WTC11 (cell line): Measurements from ENCODE around the gene DENND4A. TPM values are rescaled to one million over a fixed set of nuclear protein-coding genes. Genes with fewer than 3 reads are reported as not detected.

ENCODE experiments used
- ATAC-seq: fragments of 200-7000 bp; cut with Tn5 transposase; 2 replicates; pipeline ENCODE4 v1.10.0; 2021; ENCODE audit warnings: mild to moderate bottlenecking, moderate library complexity
- CTCF ChIA-PET: fragments of 300-600 bp; sonication (Branson Sonifier 250); formaldehyde crosslinking; loops from one replicate; lab custom pipeline; 2021; ENCODE audit warnings: antibody characterized with exemption; lab: Charles Lee
- POLR2A ChIA-PET: fragments of 350-600 bp; sonication (Branson Sonifier 250); formaldehyde crosslinking; loops from one replicate; lab custom pipeline; 2021; ENCODE audit warnings: antibody characterized with exemption; lab: Charles Lee
- DNase-seq: peaks from one replicate; pipeline ENCODE4 v3.0.0; 2021; ENCODE audit warnings: low spot score
- H3K27ac Mint-ChIP-seq: 2 replicates; pipeline ENCODE4 v1.8.0; 2021; ENCODE audit warnings: mixed read lengths
- H3K27me3 Mint-ChIP-seq: 2 replicates; pipeline ENCODE4 v1.8.0; 2021; ENCODE audit warnings: low read depth, mild to moderate bottlenecking, moderate library complexity, mixed read lengths
- H3K36me3 Mint-ChIP-seq: 2 replicates; pipeline ENCODE4 v1.8.0; 2021; ENCODE audit warnings: mixed read lengths
- H3K4me1 Mint-ChIP-seq: 2 replicates; pipeline ENCODE4 v1.8.0; 2022; ENCODE audit warnings: mixed read lengths
- H3K4me3 Mint-ChIP-seq: 2 replicates; pipeline ENCODE4 v1.8.0; 2021; ENCODE audit warnings: mild to moderate bottlenecking, moderate library complexity, mixed read lengths
- H3K9me3 Mint-ChIP-seq: 2 replicates; pipeline ENCODE4 v1.8.0; 2021; ENCODE audit warnings: mixed read lengths
- AFF4 ChIP-seq: sonication (generic); formaldehyde crosslinking; IDR thresholded peaks from 2 replicates; pipeline ENCODE4 v1.8.1; 2023; ENCODE audit warnings: mild to moderate bottlenecking, missing genetic modification reagents, borderline replicate concordance
- CBFB ChIP-seq: sonication (generic); formaldehyde crosslinking; IDR thresholded peaks from 2 replicates; pipeline ENCODE4 v1.8.1; 2022; ENCODE audit warnings: mild to moderate bottlenecking, low read depth, missing genetic modification reagents
- CDX4 ChIP-seq: fragments of 250-450 bp; sonication (Bioruptor Pico); IDR thresholded peaks from 2 replicates; pipeline ENCODE4 v1.9.0; 2021; ENCODE audit warnings: moderate library complexity, mild to moderate bottlenecking, inconsistent platforms, borderline replicate concordance
- E2F4 ChIP-seq: sonication (generic); formaldehyde crosslinking; IDR thresholded peaks from 2 replicates; pipeline ENCODE4 v1.8.1; 2022; ENCODE audit warnings: low read depth, mild to moderate bottlenecking, moderate library complexity, missing genetic modification reagents, borderline replicate concordance
- EMX1 ChIP-seq: fragments of 250-450 bp; sonication (Bioruptor Pico); IDR thresholded peaks from 2 replicates; pipeline ENCODE4 v1.8.0; 2021; ENCODE audit warnings: mild to moderate bottlenecking
- ERG ChIP-seq: fragments of 250-450 bp; sonication (Bioruptor Pico); IDR thresholded peaks from 2 replicates; pipeline ENCODE4 v1.8.0; 2021; ENCODE audit warnings: mild to moderate bottlenecking
- FOXP4 ChIP-seq: sonication (generic); formaldehyde crosslinking; IDR thresholded peaks from 2 replicates; pipeline ENCODE4 v1.8.0; 2022; ENCODE audit warnings: mild to moderate bottlenecking, missing genetic modification reagents
- HMGXB4 ChIP-seq: sonication (generic); formaldehyde crosslinking; IDR thresholded peaks from 2 replicates; pipeline ENCODE4 v1.8.1; 2023; ENCODE audit warnings: mild to moderate bottlenecking, moderate library complexity, missing genetic modification reagents
- KAT7 ChIP-seq: sonication (generic); formaldehyde crosslinking; IDR thresholded peaks from 2 replicates; pipeline ENCODE4 v1.8.1; 2023; ENCODE audit warnings: missing genetic modification reagents, mild to moderate bottlenecking, borderline replicate concordance
- NFATC4 ChIP-seq: fragments of 250-450 bp; sonication (Bioruptor Pico); IDR thresholded peaks from 2 replicates; pipeline ENCODE4 v1.9.0; 2021; ENCODE audit warnings: mild to moderate bottlenecking
- RELA ChIP-seq: sonication (generic); formaldehyde crosslinking; IDR thresholded peaks from 2 replicates; pipeline ENCODE4 v1.8.1; 2022; ENCODE audit warnings: missing genetic modification reagents, mild to moderate bottlenecking, borderline replicate concordance
- SOX15 ChIP-seq: fragments of 250-450 bp; sonication (Bioruptor Pico); IDR thresholded peaks from 2 replicates; pipeline ENCODE4 v1.9.0; 2021; ENCODE audit warnings: mild to moderate bottlenecking
- TEAD4 ChIP-seq: sonication (generic); formaldehyde crosslinking; IDR thresholded peaks from 2 replicates; pipeline ENCODE4 v1.8.0; 2022; ENCODE audit warnings: mild to moderate bottlenecking, missing genetic modification reagents
- ZBTB43 ChIP-seq: sonication (generic); formaldehyde crosslinking; IDR thresholded peaks from 2 replicates; pipeline ENCODE4 v1.8.1; 2023; ENCODE audit warnings: mild to moderate bottlenecking, missing genetic modification reagents
- ZMAT4 ChIP-seq: fragments of 250-450 bp; sonication (Bioruptor Pico); IDR thresholded peaks from 2 replicates; pipeline ENCODE4 v1.9.0; 2021; ENCODE audit warnings: mild to moderate bottlenecking
- ZNF219 ChIP-seq: sonication (generic); formaldehyde crosslinking; IDR thresholded peaks from 2 replicates; pipeline ENCODE4 v1.8.0; 2023; ENCODE audit warnings: missing genetic modification reagents, mild to moderate bottlenecking, borderline replicate concordance
- ZNF416 ChIP-seq: fragments of 250-450 bp; sonication (Bioruptor Pico); IDR thresholded peaks from 2 replicates; pipeline ENCODE4 v1.9.0; 2021; ENCODE audit warnings: mild to moderate bottlenecking, inconsistent platforms
- total RNA-seq: library from RNA; stranded (reverse); gene quantifications from 3 replicates; pipeline ENCODE4 v1.2.3, GENCODE V29; 2021

The DENND4A gene
- total RNA-seq, 1 experiment from 2014 or later, result 5.7 TPM

GRCh38 chr15:65634356-65634755 is 157.7 kb downstream of the DENND4A start:
- CTCF ChIA-PET, result interaction anchor here (1.9 kb wide), 1 partner anchor 229 kb away, joined by 7 read pairs; no protein-coding TSS in a partner anchor
- Mint-ChIP-seq H3K4me1 (peaks cover 14% of the 10 kb centered on the region), H3K36me3 (no peaks in the 10 kb centered on the region), H3K27me3 (no peaks in the 10 kb centered on the region), H3K4me3 (no peak overlapping the region), H3K9me3 (no peaks in the 10 kb centered on the region), H3K27ac (no peak overlapping the region)
- DNase-seq (no peak), ATAC-seq (no peak)
- POLR2A ChIA-PET, result no interaction called here
- TF ChIP-seq CBFB (CRISPR knock-in tag), result no peak
- no peak for TF ChIP-seq SOX15 (CRISPR knock-in tag)
- no peak for TF ChIP-seq FOXP4 (CRISPR knock-in tag)
- TF ChIP-seq TEAD4 (CRISPR knock-in tag), result no peak
- no peak for TF ChIP-seq EMX1 (CRISPR knock-in tag)
- TF ChIP-seq ZBTB43 (CRISPR knock-in tag), result no peak
- TF ChIP-seq E2F4 (CRISPR knock-in tag), result no peak
- no peak for TF ChIP-seq KAT7 (CRISPR knock-in tag)
- no peak for TF ChIP-seq NFATC4 (CRISPR knock-in tag)
- TF ChIP-seq ZMAT4, result no peak
- no peak for TF ChIP-seq AFF4
- no peak for TF ChIP-seq RELA
- no peak for TF ChIP-seq ZNF219 (CRISPR knock-in tag)
- no peak for TF ChIP-seq ERG (CRISPR knock-in tag)
- TF ChIP-seq ZNF416 (CRISPR knock-in tag), result no peak
- TF ChIP-seq CDX4 (CRISPR knock-in tag), result no peak
- TF ChIP-seq HMGXB4 (CRISPR knock-in tag), result no peak
